ENCODE results near the gene BAZ1B.

The BAZ1B gene

DNA sequence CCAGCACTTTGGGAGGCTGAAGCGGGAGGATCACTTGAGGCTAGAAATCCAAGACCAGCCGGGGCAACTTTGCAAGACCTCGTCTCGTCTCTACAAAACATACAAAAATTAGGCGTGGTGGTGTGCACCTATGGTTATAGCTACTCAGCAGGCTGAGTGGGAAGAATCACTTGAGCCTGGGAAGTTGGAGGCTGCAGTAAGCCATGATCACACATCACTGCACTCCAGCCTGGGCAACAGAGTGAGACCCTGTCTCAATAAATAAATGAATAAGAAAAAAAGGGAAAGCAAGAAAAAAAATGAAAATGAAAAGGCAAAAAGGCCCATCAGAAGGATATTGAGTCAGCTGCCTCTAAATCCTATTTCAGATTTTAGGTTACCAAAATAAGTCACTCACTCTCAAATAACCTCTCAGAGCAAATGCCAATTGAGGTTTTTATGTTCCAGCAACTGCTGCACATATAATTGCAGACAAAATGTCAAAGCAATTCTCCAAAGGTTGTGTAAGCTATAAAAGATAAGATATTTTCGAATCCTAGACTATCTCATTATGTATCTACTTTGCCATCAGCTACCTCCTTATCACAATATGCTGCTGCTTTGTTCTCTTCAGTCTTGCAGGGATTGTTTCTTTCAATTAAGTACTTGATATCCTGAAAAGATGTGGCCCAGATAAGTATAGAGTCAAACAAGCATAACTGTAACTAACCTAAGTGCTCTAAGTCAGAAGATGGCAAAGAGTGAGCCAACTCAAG, 4.7 kb downstream of the BAZ1B start:
- no peak overlapping the region for H3K4me3 ChIP-seq (ENCODE audit: low read depth, low read length)
- no peak for DNase-seq (ENCODE audit: low read depth)
- no peak for TF ChIP-seq CTCF (IDR thresholded peaks at IDR 0.05; ENCODE audit: insufficient read depth, low read depth, low read length, missing control alignments)

DNA sequence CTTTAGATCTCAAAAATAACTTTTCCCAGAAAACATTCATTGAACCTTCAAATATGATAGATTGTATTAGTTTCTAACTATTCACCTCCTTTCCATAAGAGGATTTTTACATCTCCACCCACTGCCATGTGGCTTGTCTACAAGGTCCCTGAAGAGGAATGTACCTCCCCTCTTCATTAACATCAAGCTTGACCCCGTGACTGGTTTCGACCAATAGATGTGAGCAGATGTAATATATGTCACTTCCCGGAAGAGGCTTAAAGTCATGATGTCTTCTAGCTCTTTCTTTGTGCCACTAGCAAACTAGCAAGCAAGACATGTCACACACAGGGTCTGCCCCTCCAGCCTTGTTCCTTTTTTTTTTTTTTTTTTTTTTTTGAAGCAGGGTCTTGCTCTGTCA, 6.9 kb downstream of the BAZ1B start:
- no peak for DNase-seq (ENCODE audit: low read depth)
- TF ChIP-seq CTCF (IDR thresholded peaks at IDR 0.05; ENCODE audit: insufficient read depth, low read depth, low read length, missing control alignments) = no peak
- H3K4me3 ChIP-seq (ENCODE audit: low read depth, low read length) = no peak overlapping the region

GRCh38 chr7:73512018-73512780, 9.9 kb downstream of the BAZ1B start:
- no peak overlapping the region for H3K4me3 ChIP-seq (ENCODE audit: low read depth, low read length)
- no peak for TF ChIP-seq CTCF (IDR thresholded peaks at IDR 0.05; ENCODE audit: insufficient read depth, low read depth, low read length, missing control alignments)
- no peak for DNase-seq (ENCODE audit: low read depth)

GRCh38 chr7:73509463-73509862, 12.6 kb downstream of the BAZ1B start:
- no peak for DNase-seq (ENCODE audit: low read depth)
- no peak overlapping the region for H3K4me3 ChIP-seq (ENCODE audit: low read depth, low read length)
- no peak for TF ChIP-seq CTCF (IDR thresholded peaks at IDR 0.05; ENCODE audit: insufficient read depth, low read depth, low read length, missing control alignments)

GRCh38 chr7:73507556-73507955, 14.5 kb downstream of the BAZ1B start:
- H3K4me3 ChIP-seq (ENCODE audit: low read depth, low read length) = no peak overlapping the region
- no peak for DNase-seq (ENCODE audit: low read depth)
- no peak for TF ChIP-seq CTCF (IDR thresholded peaks at IDR 0.05; ENCODE audit: insufficient read depth, low read depth, low read length, missing control alignments)

GRCh38 chr7:73504920-73505319, 17.2 kb downstream of the BAZ1B start:
- DNase-seq (ENCODE audit: low read depth) = no peak
- no peak overlapping the region for H3K4me3 ChIP-seq (ENCODE audit: low read depth, low read length)
- TF ChIP-seq CTCF (IDR thresholded peaks at IDR 0.05; ENCODE audit: insufficient read depth, low read depth, low read length, missing control alignments) = no peak
